Choroid plexus epithelial cell (primary cell): ENCODE measurements around the gene NOTCH3.

Source experiments
- DNase-seq: peaks from one replicate; pipeline ENCODE4 v3.0.0-alpha.2; 2010; ENCODE audit warnings: low read depth
- H3K4me3 ChIP-seq: 2 replicates; pipeline ENCODE4 v1.5.1; 2011; ENCODE audit warnings: low read depth, mild to moderate bottlenecking, control low read depth, low read length, moderate library complexity
- CTCF ChIP-seq: conservative IDR thresholded peaks from 2 replicates; pipeline ENCODE4 v1.5.1; 2011; ENCODE audit warnings: low read depth, mild to moderate bottlenecking, control low read depth, inconsistent platforms, low read length, moderate library complexity

Gene NOTCH3

GRCh38 chr19:15187026-15188007 lies 13.5 kb downstream of the NOTCH3 start:
- DNase-seq: no peak
- H3K4me3 ChIP-seq: no peak overlapping the region
- no peak for TF ChIP-seq CTCF

GRCh38 chr19:15185188-15185587 lies 15.6 kb downstream of the NOTCH3 start:
- no peak for TF ChIP-seq CTCF
- H3K4me3 ChIP-seq: no peak overlapping the region
- no peak for DNase-seq

DNA sequence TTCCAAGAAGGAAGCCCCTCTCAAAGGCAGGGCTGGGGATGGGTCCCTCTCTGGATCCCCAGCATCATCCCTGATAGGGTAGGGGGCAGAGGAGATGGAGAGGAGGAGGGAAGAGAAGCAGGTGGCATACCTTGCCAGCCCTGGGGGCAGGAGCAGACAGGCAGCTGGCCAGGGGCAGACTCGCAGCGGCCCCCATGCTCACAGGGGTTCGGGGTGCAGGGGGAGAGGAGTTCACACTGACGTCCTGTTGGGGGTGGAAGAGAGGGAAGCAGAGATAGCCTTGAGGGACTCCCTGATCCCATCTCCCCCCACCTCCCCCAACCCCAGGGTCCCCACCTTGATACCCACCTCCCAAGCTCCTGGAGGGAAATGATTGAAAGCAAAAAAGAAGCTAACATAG lies 16.0 kb downstream of the NOTCH3 start:
- H3K4me3 ChIP-seq: no peak overlapping the region
- TF ChIP-seq CTCF: no peak
- DNase-seq: no peak

DNA sequence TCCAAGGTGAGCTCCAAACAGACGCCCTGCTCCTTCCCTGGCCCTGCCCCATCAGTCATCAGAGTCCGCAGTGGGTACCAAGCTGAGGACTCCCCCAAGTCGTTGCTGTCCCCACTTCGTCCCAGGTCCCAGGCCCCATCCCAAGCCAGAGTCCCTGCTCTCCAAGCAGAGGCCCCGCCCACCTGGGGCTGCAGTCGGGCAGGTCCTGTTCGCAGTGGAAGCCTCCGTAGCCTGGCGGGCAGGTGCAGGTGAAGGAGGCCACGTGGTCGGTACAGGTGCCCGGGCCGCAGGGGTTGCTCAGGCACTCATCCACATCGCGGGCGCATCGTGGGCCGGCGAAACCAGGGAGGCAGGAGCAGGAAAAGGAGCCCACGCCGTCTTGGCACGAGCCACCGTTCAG lies 19.4 kb downstream of the NOTCH3 start:
- no peak overlapping the region for H3K4me3 ChIP-seq
- no peak for DNase-seq
- TF ChIP-seq CTCF: no peak

DNA sequence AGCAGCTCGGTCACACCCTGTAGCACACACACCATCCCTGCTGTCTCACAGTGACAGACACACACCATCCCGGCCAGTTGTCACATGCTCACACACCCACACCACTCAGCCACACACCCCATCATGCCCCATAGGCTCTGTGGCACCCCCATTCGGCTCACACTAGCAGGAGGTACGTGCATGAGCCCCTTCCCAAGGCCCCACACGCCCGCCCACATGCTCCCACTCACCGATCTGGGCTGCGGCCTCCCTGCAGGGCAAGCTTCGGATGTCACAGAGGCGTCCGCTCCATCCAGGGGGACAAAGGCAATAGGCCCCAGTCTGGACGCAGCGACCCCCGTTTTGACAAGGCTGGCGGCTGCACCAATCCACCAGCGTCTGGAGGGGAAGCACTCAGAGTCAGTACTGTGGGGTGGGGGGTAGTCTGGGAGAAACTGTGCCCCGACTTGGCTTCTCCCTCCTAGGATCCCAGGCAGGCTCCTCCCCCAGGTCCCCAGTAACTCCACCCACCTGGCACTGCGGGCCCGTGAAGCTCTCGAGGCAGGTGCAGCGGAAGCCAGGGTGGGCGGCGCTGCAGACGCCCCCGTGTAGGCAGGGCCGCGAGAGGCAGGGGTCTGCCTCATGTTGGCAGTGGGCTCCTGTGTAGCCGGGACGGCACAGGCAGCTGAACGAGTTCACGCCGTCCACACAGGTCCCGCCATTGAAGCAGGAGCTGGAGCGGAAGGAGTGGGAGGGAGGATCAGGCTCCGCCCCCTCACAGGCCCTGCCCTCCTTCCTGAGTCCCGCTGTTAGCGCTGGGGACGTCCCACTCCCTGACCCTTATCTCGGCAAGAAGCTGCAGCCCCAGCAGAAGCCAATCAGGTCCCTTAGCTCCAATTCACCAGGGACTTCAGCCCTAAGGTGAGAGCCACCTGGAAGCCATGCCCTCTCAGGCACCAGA lies 20.1 kb downstream of the NOTCH3 start:
- no peak for DNase-seq
- no peak for TF ChIP-seq CTCF
- no peak overlapping the region for H3K4me3 ChIP-seq

DNA sequence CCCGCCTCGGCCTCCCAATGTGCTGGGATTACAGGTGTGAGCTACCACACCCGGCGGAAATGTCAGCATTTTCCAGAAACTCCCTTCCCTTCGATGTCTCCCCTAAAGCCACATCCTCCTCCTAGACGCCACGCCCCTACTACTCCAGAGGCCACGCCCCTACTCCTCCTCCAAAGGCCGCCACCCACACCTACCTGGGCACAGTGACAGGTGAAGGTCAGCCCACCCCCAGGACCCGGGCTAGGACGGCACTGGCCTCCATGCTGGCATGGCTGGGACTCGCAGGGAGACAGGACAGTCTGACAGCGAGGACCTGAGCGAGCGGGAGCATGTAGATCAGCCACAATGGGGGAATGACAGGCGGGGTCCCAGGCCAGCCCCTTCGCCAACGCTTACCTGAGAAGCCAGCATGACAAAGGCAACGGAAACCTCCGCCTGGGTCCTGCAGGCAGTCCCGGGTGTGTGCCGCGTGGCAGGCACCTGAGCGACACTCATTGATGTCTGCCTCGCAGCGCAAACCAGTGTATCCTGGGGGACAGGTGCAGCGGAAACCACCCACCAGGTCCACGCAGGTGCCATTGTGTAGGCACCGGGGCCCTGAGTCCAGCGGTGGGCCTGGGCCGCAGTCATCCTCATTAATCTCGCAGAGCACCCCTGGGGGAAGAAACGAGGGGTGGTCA lies 22.0 kb downstream of the NOTCH3 start:
- no peak for TF ChIP-seq CTCF
- DNase-seq: no peak
- H3K4me3 ChIP-seq: no peak overlapping the region
